Measurements from ENCODE around the gene ZNF774. TPM values are rescaled to one million over a fixed set of nuclear protein-coding genes. Genes with fewer than 3 reads are reported as not detected.

Gene ZNF774
- total and polyA plus RNA-seq, 9 donors = 0.83 to 4.3 (median 2.4) TPM

- Histone ChIP-seq H3K4me3 (no peak overlapping the region), H3K36me3 (no peaks in the 10 kb centered on the region), H3K9me3 (no peaks in the 10 kb centered on the region), H3K27ac (peak overlapping the region in 1 of 2 donors; percentile 73), H3K4me1 (ENCODE audit: insufficient read depth) (peaks cover 22% of the 10 kb centered on the region), H3K27me3 (no peaks in the 10 kb centered on the region)
- intact Hi-C loops (cut with DNase I) = no loop called here
- DNase-seq = peak in 1 of 5 donors; percentile 44
- no peak for TF ChIP-seq POLR2A (IDR thresholded peaks at IDR 0.05)
- TF ChIP-seq EP300 (IDR thresholded peaks at IDR 0.05) = no peak
- no peak for TF ChIP-seq CTCF (IDR thresholded peaks at IDR 0.05)
Observed at GRCh38 chr15:90402223-90402622, 50.1 kb downstream of the ZNF774 start.

GRCh38 chr15:90402767-90403166, 50.7 kb downstream of the ZNF774 start:
- Histone ChIP-seq H3K9me3 (no peaks in the 10 kb centered on the region), H3K36me3 (no peaks in the 10 kb centered on the region), H3K4me1 (ENCODE audit: insufficient read depth) (peaks cover 24% of the 10 kb centered on the region), H3K27ac (peak overlapping the region in 1 of 2 donors; percentile 73), H3K4me3 (no peak overlapping the region), H3K27me3 (no peaks in the 10 kb centered on the region)
- intact Hi-C loops (cut with DNase I) = no loop called here
- 48 to 58% (median 57%) methylated on average over 3 of the region's 3 CpGs for WGBS, 3 donors
- no peak for DNase-seq
- TF ChIP-seq POLR2A (IDR thresholded peaks at IDR 0.05) (no peak), EP300 (IDR thresholded peaks at IDR 0.05) (no peak), CTCF (IDR thresholded peaks at IDR 0.05) (no peak)

- H3K4me3 ChIP-seq = no peak overlapping the region
- WGBS, 3 donors = 14 to 19% (median 18%) methylated on average over 3 of the region's 3 CpGs
- intact Hi-C loops (cut with DNase I) = no loop called here
- H3K27me3 ChIP-seq = no peaks in the 10 kb centered on the region
- no peak for DNase-seq
- peaks cover 24% of the 10 kb centered on the region for H3K4me1 ChIP-seq (ENCODE audit: insufficient read depth)
- TF ChIP-seq EP300 (IDR thresholded peaks at IDR 0.05) = no peak
- no peak for TF ChIP-seq POLR2A (IDR thresholded peaks at IDR 0.05)
- TF ChIP-seq CTCF (IDR thresholded peaks at IDR 0.05) = no peak
- peak overlapping the region in 1 of 2 donors; percentile 6 for H3K27ac ChIP-seq
- no peaks in the 10 kb centered on the region for H3K9me3 ChIP-seq
- no peaks in the 10 kb centered on the region for H3K36me3 ChIP-seq
Observed at GRCh38 chr15:90405055-90405607, 53.0 kb downstream of the ZNF774 start.

- DNase-seq = no peak
- H3K4me1 ChIP-seq (ENCODE audit: insufficient read depth) = peaks cover 15% of the 10 kb centered on the region
Observed at GRCh38 chr15:90407336-90407735, 55.3 kb downstream of the ZNF774 start.

More at GRCh38 chr15:90407336-90407735, 55.3 kb downstream of the ZNF774 start:
- Histone ChIP-seq H3K27me3 (no peaks in the 10 kb centered on the region), H3K27ac (peak overlapping the region in 1 of 2 donors; percentile 19), H3K4me3 (no peak overlapping the region), H3K9me3 (no peaks in the 10 kb centered on the region), H3K36me3 (no peaks in the 10 kb centered on the region)
- intact Hi-C loops (cut with DNase I) = no loop called here
- WGBS, 3 donors = 5 to 14% (median 9%) methylated on average over 3 of the region's 3 CpGs
- TF ChIP-seq EP300 (IDR thresholded peaks at IDR 0.05) (no peak), CTCF (IDR thresholded peaks at IDR 0.05) (no peak), POLR2A (IDR thresholded peaks at IDR 0.05) (no peak)

All from ovary (tissue), 9 donors.